NCI-H2171 (cell line): ENCODE measurements around the gene SESN3.
"Not testable (repeated sequence)": the region's sequence is repeated elsewhere in the genome, so short reads cannot be mapped to it uniquely, and the experiment has no call there.

Experiments used
- DNase-seq: peaks from one replicate; lab custom pipeline; 2025; lab: John Stamatoyannopoulos, UW

The SESN3 gene

DNA sequence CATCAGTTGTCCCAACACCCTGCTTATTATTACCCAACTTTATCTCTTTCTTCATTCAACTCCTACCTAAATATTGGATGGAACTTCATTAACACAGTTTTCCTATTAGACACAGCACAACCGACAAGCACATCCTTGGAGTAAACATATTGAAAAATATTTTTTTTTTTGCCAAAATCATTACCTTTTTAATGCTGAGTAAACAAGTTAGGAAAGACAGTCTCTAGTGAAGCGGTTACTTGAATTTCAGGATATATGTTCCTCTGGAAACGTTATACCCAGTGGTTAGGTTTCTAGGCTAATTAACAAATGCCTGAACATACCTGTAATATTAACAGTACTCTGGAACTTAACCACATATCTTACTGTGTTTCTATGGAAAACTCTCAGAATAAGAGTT lies 11.4 kb downstream of the SESN3 start:
- no peak for DNase-seq

DNA sequence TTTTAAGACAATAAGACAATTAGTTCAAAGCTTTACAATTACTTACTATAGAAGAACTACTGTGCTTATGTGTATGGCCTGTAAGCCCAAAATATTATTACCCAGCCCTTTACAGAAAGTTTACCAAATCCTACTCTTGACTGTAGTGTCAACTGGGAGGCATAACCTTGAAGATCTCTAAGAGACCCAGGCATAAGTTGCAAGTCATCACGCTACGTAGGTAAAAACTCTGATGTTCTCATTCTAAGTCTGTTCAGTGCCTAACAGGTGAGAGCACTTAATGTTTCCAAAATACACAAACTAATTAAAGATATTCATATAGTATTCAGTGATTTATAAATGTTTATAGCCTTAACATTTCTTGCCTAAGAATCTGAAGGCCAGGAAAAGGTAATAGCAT lies 12.9 kb downstream of the SESN3 start:
- DNase-seq: no peak

DNA sequence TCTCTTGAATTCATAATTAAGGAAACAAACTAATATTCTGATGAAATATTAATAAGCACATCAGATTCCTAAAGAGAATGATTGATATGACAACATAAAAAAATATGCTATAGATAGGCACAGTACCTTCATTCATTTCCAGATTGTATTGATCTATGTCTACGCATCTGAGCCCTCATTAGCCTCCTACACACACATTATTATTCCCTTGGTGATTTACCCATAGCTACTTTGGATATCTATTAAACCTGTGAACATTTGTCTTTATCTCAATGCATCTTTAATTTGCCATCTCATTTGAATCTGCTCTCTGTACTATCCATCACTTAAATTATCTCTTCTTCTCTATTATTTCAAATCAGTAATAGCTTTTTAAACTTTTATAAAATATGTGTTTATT lies 18.4 kb downstream of the SESN3 start:
- no peak for DNase-seq

DNA sequence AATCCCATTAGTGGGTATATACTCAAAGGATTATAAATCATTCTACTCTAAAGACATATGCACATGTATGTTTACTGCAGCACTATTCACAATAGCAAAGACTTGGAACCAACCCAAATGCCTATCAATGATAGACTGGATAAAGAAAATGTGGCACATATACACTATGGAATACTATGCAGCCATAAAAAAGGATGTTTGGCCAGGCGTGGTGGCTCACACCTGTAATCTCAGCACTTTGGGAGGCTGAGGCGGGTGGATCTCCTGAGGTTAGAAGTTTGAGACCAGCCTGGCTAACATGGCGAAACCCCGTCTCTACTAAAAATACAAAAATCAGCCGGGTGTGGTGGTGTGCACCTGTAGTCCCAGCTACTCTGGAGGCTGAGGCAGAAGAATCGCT lies 21.5 kb downstream of the SESN3 start:
- not testable (repeated sequence) for DNase-seq

DNA sequence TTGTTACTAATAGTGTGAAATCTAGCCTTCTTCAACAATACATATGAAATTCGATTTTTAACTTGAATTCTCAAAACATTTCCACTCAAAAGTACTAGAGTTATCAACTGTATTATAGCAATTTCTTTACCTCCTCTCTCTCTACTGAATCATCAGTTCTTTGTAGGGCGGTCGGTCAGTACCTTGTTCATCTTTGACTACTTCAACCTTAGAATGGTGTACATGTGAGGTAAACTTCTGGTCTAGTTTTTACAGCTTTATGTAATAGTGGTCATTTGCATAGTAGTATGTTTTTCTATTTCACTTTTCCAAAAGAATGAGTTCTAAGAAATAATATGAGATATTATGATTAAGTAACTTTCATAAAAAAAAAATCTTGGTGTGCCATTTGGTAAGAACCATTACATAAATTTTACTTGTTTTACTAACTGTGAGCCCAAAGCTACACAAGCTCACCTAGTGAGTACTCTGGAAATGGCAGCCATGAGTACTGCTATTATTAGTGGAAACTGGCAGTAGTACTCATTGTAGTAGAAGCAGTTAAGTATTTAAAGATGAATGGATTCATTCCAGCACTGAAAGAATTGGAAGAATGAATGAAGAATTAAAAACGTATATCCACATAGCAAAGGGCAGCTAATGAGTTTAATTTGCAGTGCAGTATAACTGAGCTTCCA lies 30.1 kb downstream of the SESN3 start:
- no peak for DNase-seq

DNA sequence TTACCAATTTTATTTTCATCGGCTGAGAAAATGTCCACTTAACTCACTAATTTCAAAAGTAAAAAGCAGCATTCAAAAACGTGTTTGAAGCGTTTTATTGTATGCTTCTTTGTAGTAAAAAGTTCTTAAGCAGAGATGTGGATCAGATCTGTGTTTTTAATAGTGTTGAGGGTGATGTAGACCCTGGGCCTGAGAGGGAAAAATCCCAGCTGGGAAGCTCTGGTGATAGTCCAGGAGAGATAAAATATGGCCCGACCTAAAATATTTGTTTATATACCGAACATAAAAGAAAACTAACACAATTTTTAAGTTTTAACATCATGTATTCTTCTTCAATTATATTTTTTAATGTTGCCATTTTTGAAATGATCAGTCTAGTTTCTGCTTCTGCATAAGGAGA lies 35.2 kb downstream of the SESN3 start:
- no peak for DNase-seq

DNA sequence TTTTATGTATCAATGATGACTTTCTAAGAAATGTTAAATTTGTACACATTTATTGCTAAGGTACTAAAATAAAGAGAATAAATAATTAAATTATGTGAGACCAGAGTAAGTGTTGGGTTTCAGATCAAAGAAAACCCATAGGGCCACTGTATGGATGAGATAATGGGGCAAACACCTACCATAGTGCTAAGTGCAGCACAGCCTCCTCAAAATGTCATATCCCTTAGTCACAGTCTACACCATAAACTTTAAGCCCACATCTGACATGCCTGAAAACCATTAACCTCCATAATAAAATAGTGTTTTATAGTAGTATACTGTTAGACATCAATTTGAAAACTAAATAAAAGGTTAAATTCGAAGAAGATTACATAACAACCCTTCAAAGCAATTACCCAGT lies 37.5 kb downstream of the SESN3 start:
- DNase-seq: no peak

DNA sequence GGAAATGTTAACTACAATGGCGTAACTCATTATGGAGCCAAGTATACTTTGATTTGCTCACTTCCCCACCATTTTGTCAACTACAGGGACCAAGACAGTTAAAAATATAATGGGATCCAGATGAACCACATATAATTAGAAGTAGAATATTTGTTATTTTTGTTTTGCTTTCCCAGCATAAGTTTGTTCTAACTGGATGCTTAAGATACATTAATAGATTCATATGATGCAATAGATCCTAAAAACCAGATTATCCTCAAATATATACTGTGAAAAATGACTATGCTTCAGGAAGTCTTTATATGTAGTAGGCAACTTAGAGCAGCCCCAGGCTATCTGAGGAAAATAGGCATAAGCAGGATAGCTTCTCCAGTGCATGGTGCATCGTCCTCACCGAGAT lies 38.3 kb downstream of the SESN3 start:
- no peak for DNase-seq

DNA sequence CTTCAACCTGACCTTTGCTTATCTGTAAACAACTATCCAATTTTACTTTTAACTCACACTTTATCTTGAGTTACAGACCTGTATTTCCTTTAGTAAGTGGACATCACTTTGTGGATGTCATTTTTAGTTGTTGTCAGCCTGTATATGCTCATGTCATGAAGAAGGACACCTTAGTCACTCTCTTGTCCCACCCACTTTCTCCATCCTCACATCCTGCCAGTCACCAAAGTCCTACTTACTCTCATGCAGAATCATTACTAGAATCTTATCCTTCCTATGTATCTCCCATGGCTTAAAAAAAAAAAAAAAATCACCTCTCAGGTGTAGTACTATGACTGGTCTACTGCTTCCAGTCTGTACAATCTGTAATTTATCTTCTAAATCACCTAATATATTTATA lies 43.3 kb downstream of the SESN3 start:
- no peak for DNase-seq

DNA sequence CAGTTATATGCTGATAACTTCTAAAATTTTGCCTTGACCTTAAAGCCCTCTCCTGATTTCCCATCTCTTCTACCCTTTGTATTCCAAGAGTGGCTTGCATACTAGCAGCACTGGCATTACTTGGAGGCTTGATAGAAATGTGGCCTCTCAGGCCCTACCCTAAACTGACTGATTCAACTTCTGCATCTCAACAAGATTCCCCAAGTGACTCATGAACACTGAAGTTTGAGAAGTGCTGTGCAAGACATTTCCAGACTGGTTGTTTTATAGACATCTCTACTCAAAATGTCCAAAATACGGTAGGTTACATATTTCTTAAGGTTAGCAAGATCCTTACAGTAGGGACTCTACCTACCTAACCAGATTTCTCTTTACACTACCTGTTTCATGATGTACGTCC lies 48.6 kb downstream of the SESN3 start:
- DNase-seq: no peak

DNA sequence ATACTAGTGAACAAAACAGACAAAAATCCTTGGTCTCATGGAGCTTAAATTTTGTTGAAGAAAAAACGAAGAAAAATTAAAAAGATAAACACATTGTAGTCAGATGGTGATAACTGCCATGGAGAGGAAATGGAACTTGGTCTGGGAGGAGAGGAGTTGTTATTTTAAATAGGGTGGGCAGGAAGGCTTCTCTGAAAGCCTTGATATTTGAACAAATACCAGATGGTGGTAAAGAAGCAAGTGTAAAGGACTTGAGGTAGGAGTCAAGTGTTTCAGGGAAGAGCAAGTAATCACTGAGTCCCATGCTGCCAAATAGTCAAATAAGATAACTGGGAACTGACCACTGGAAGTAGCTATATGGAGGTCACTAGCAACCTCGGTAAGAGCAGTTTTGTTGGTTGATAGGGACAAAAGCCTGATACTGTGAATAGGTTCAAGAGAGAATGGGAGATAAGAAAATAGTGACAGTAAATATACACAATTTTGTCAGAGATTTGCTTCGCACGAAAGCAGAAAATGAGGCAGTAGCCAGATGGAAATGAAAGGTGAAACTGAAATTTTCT lies 55.1 kb downstream of the SESN3 start:
- no peak for DNase-seq

DNA sequence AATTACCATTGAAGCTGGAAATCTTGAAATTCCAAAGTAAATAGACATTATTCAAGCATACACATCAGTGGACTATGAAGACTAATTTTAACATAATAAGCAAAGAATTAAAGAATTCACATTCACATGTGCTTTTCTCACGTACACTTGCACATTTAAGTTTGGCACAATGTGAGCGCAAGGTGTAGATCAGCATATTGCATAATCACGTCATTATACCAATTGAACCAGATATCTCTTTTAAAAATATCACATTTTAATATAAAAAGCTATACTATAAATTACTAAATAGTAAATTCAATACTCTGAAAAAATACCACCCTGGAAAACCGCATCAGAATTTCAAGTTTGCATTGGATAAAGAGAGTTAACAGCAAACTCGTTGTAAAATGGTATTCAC lies 60.7 kb downstream of the SESN3 start:
- no peak for DNase-seq

DNA sequence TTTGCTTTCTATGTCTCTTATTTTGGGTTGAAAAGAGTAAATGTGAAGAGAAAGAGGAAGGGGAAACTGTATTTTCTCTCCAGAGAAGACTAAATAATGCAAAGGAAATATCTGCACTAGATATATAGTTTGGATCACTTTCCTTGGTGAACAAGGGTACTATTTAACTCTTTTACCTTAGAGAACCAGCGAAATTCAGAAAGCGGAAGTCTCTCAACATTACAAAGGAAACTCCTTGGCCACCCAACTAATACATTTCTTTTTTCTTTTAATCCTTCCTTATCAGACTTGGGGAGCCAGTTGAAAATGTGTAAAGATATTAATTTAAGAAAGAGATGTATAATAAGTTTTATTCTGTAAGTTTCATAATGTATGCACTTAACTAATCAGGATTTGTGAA lies 64.2 kb downstream of the SESN3 start:
- DNase-seq: no peak

DNA sequence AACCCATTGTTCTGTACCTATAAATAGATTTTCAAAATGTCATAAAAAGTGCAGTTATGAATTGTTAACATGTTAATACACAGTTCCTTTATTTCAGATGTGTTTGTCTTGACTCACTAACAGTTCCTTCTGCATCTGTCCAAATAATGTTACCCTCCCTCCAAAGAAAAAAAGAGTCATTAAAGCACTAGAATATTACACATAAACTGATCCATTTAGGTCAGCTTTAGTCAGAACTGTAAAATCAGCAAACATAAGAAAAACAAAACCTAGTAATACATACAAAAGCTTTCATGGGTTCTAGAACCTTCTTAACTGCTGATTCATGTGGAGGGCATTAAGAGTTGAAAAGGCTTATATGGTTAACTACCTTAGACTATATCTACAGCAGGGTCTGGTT lies 65.4 kb downstream of the SESN3 start:
- no peak for DNase-seq

DNA sequence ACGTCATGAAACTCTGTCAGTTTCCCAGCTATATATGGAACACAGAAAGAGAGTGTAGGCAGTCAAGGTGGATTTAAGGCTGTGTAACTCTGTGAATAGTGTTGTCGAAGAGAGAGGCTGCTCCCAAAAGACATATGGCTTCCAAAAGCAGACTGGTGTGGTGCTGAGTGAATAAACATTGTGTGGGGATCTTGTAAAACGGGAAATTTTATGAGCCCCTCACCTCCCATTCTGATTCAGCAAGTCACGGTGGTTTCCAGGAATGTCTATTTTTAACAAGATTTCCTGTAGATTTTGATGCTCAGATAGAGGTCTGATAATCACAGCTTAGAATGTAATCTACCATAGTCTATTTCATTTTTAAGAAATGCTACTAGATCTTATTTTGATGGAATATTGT lies 67.9 kb downstream of the SESN3 start:
- no peak for DNase-seq

DNA sequence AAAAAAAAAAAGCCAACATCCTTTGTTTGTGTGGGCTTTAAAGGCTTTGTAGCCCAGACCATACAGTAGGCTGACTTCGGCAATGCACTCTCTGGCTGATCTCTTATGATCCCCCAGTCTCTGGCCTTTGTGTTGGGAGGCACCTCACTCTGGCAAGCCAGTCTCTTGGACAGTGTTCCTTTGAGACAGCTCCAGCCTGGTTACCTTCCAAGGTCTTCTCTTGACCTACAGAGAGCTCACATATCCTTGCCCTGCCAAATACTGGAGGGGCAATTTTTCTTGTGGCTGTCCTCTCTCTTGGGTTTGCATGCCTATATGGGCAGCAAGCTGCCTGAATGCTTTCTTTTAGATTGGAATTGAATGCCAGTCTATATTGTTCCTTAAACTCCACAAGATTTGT lies 69.8 kb downstream of the SESN3 start:
- DNase-seq: no peak

DNA sequence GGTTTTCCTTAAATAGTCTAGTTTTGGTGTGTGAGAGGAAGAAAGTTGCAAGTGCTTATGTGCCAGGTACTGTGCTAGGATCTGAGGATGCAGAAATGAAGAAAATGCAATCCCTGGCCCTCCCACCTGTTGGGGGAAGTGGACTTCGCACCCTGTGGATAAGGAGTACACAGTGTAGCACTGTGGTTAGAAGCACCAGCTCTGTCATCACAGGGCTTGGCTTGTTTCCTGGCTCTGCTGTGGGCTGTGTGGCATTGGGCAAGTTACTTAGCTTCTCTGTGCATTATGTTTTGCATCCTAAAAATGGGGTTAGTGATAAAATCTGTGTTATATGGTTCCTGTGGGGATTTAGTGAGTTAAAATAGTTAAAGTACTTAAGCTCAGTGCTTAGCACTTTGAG lies 73.2 kb downstream of the SESN3 start:
- DNase-seq: no peak

DNA sequence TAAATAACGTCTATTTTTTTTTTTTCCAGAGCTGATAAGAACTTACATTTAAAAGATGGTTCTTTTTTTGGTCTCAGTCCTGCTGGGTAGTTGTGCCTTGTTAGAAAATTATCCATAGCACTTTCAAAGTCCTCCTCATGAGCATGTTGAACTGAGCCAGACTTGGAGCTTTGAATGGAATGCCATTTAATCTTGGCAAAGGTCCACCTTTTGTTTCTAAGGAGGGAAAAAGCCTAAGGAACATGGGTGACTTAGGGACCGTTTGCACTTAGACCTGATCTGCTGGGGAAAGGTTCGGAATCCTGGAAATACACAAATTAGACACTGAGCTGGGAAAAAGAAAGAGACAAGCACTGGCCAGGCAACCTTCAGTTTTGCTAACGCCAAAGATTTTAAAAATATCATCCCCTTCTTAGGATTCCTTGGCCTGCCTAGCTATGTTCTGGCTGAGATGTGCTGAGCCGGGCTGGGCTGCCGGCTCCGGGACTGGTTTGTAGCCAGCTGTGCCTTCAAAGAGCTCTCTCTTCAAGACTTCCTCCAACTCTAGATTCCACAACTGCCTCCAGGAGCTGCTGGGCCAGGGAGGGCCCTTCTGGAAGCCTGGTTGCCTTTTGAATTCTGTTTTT lies 74.0 kb downstream of the SESN3 start:
- DNase-seq: no peak

DNA sequence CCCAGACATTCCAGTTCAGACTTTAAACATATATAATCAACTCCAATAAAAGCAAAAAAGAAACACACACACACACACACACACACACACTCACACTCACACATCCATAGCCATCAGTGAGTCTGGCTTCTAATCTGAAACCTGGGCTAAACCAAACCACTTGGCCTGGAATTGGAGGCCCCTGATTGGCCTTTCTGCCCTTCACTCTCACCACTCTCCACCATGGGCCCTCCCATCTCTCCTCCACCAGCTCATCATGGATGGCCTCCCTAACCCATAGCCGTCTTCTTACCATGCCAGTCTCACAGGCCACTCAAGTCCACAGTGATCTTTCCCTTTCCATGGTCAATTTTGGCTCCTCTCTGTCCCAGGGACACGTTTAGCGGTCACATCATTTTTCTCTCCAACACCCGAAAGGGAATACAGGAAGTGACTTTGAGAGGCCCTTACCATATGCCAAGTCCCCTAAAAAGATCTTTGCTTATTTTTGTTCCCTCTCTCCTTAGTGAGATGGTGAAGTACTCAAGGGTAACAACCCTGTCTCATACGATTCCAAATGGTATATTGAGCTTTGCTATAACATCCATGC lies 74.8 kb downstream of the SESN3 start:
- no peak for DNase-seq

DNA sequence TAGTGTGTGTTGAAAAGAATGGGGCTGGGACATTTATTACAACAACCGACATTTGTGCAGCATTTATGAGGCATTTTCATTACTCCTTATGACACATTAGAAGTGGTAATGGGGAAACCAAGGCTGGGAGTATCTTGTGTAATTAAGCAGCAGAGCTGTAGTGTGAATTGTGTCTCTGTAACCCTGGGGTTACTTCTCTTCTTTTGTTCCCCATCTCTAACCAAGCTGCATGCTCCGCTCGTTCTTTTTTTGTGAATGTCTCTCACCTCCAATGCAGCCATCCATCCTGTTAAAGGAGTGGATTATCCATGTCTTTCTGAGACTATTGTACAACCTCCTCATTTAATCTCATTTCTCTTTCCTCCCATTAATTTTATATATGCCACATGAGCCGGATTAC lies 75.6 kb downstream of the SESN3 start:
- DNase-seq: no peak

DNA sequence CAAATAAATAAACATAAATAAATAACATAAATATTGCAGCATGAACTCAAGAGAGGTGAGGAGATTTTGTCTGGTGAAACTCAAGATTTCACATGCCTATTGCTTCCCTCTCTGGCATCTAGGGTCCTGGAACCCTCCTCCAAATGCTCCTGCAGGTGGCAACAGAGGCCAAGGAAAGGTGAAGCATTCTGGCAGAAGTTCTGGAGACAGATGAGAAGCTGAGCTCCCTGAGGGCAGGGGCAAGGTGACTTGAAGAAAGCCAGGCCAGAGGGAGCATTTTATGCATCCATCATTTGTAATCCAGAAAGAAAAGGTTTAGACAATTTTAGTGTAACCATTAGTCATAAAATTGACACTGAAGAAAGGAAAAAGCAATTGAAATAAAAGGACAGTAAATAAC lies 76.5 kb downstream of the SESN3 start:
- peak; percentile 72 for DNase-seq

DNA sequence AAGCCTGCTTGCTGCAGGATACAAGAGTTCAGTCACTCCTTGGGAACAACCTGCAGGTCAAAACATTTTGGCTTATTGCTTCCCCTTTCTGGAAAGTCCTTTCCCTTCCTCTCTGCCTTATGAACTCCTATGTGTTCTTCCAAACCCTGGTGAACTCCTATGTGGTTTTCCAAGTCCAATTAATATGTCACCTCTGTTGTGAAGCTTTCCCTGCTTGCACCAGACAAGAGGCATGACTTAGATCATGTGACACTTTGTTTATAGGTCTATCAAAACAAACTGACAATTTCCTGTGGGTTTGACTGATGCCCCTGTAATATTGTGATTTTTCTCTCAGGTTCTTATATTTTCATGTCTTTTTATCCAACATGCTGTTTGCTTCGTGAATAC lies 77.2 kb downstream of the SESN3 start:
- DNase-seq: no peak
